NB4 (cell line): Measurements from ENCODE around the gene PSAP.

Experiments
- CTCF ChIP-seq: IDR thresholded peaks from one replicate; pipeline ENCODE4 v1.5.1; 2012; ENCODE audit warnings: low read depth, low read length
- MAX ChIP-seq: IDR thresholded peaks from 2 replicates; pipeline ENCODE4 v1.6.1; 2011; ENCODE audit warnings: low read depth, low read length
- MYC ChIP-seq: IDR thresholded peaks from 2 replicates; pipeline ENCODE4 v1.6.1; 2011; ENCODE audit warnings: low read depth, low read length
- POLR2A ChIP-seq: IDR thresholded peaks from 2 replicates; pipeline ENCODE4 v1.6.1; 2011; ENCODE audit warnings: mild to moderate bottlenecking; ENCODE audit not compliant: insufficient read length; ENCODE audit errors: extremely low read depth

GRCh38 chr10:71802715-71803488 is 48.1 kb downstream of the PSAP start:
- no peak for TF ChIP-seq CTCF
- TF ChIP-seq POLR2A = no peak
- TF ChIP-seq MYC = no peak
- TF ChIP-seq MAX = no peak
